WTC11 (cell line): ENCODE data around the gene MYO15B. TPM values are rescaled to one million over a fixed set of nuclear protein-coding genes. Genes with fewer than 3 reads are reported as not detected.

ENCODE experiments used
- ATAC-seq: fragments of 200-7000 bp; cut with Tn5 transposase; 2 replicates; pipeline ENCODE4 v1.10.0; 2021; ENCODE audit warnings: mild to moderate bottlenecking, moderate library complexity
- CTCF ChIA-PET: fragments of 300-600 bp; sonication (Branson Sonifier 250); formaldehyde crosslinking; loops from one replicate; lab custom pipeline; 2021; ENCODE audit warnings: antibody characterized with exemption; lab: Charles Lee
- POLR2A ChIA-PET: fragments of 350-600 bp; sonication (Branson Sonifier 250); formaldehyde crosslinking; loops from one replicate; lab custom pipeline; 2021; ENCODE audit warnings: antibody characterized with exemption; lab: Charles Lee
- DNase-seq: peaks from one replicate; pipeline ENCODE4 v3.0.0; 2021; ENCODE audit warnings: low spot score
- H3K27ac Mint-ChIP-seq: 2 replicates; pipeline ENCODE4 v1.8.0; 2021; ENCODE audit warnings: mixed read lengths
- H3K27me3 Mint-ChIP-seq: 2 replicates; pipeline ENCODE4 v1.8.0; 2021; ENCODE audit warnings: low read depth, mild to moderate bottlenecking, moderate library complexity, mixed read lengths
- H3K36me3 Mint-ChIP-seq: 2 replicates; pipeline ENCODE4 v1.8.0; 2021; ENCODE audit warnings: mixed read lengths
- H3K4me1 Mint-ChIP-seq: 2 replicates; pipeline ENCODE4 v1.8.0; 2022; ENCODE audit warnings: mixed read lengths
- H3K4me3 Mint-ChIP-seq: 2 replicates; pipeline ENCODE4 v1.8.0; 2021; ENCODE audit warnings: mild to moderate bottlenecking, moderate library complexity, mixed read lengths
- H3K9me3 Mint-ChIP-seq: 2 replicates; pipeline ENCODE4 v1.8.0; 2021; ENCODE audit warnings: mixed read lengths
- AFF4 ChIP-seq: sonication (generic); formaldehyde crosslinking; IDR thresholded peaks from 2 replicates; pipeline ENCODE4 v1.8.1; 2023; ENCODE audit warnings: mild to moderate bottlenecking, missing genetic modification reagents, borderline replicate concordance
- ATF1 ChIP-seq: sonication (generic); formaldehyde crosslinking; IDR thresholded peaks from 2 replicates; pipeline ENCODE4 v1.8.1; 2023; ENCODE audit warnings: mild to moderate bottlenecking, moderate library complexity, missing genetic modification reagents
- ATF6 ChIP-seq: sonication (generic); formaldehyde crosslinking; IDR thresholded peaks from 2 replicates; pipeline ENCODE4 v1.8.1; 2023; ENCODE audit warnings: mild to moderate bottlenecking, missing genetic modification reagents
- CBFB ChIP-seq: sonication (generic); formaldehyde crosslinking; IDR thresholded peaks from 2 replicates; pipeline ENCODE4 v1.8.1; 2022; ENCODE audit warnings: mild to moderate bottlenecking, low read depth, missing genetic modification reagents
- E2F1 ChIP-seq: sonication (generic); formaldehyde crosslinking; IDR thresholded peaks from 2 replicates; pipeline ENCODE4 v1.8.0; 2022; ENCODE audit warnings: mild to moderate bottlenecking, missing genetic modification reagents
- ELF4 ChIP-seq: sonication (generic); formaldehyde crosslinking; IDR thresholded peaks from 2 replicates; pipeline ENCODE4 v1.8.1; 2022; ENCODE audit warnings: low read depth, mild to moderate bottlenecking, moderate library complexity, missing genetic modification reagents
- EMX1 ChIP-seq: fragments of 250-450 bp; sonication (Bioruptor Pico); IDR thresholded peaks from 2 replicates; pipeline ENCODE4 v1.8.0; 2021; ENCODE audit warnings: mild to moderate bottlenecking
- FOXP1 ChIP-seq: sonication (generic); formaldehyde crosslinking; IDR thresholded peaks from 2 replicates; pipeline ENCODE4 v1.8.0; 2022; ENCODE audit warnings: missing genetic modification reagents, mild to moderate bottlenecking, moderate library complexity, borderline replicate concordance
- JAZF1 ChIP-seq: fragments of 250-450 bp; sonication (Bioruptor Pico); IDR thresholded peaks from 2 replicates; pipeline ENCODE4 v1.9.0; 2021; ENCODE audit warnings: moderate library complexity, mild to moderate bottlenecking, inconsistent platforms
- MYBL2 ChIP-seq: sonication (generic); formaldehyde crosslinking; IDR thresholded peaks from 2 replicates; pipeline ENCODE4 v1.8.1; 2023; ENCODE audit warnings: mild to moderate bottlenecking, moderate library complexity, missing genetic modification reagents
- NR3C1 ChIP-seq: sonication (generic); formaldehyde crosslinking; conservative IDR thresholded peaks from 2 replicates; pipeline ENCODE4 v1.8.1; 2023; ENCODE audit warnings: low read depth, mild to moderate bottlenecking, missing genetic modification reagents
- PRDM15 ChIP-seq: sonication (generic); formaldehyde crosslinking; IDR thresholded peaks from 2 replicates; pipeline ENCODE4 v1.8.0; 2022; ENCODE audit warnings: missing genetic modification reagents
- TEAD1 ChIP-seq: sonication (generic); formaldehyde crosslinking; IDR thresholded peaks from 2 replicates; pipeline ENCODE4 v1.8.0; 2022; ENCODE audit warnings: mild to moderate bottlenecking, missing genetic modification reagents
- TP53 ChIP-seq: sonication (generic); formaldehyde crosslinking; IDR thresholded peaks from 2 replicates; pipeline ENCODE4 v1.8.1; 2023; ENCODE audit warnings: mild to moderate bottlenecking, missing genetic modification reagents
- USF1 ChIP-seq: sonication (generic); formaldehyde crosslinking; IDR thresholded peaks from 2 replicates; pipeline ENCODE4 v1.8.0; 2022; ENCODE audit warnings: mild to moderate bottlenecking, missing genetic modification reagents
- ZNF121 ChIP-seq: sonication (generic); formaldehyde crosslinking; IDR thresholded peaks from 2 replicates; pipeline ENCODE4 v1.8.0; 2023; ENCODE audit warnings: missing genetic modification reagents
- total RNA-seq: library from RNA; stranded (reverse); gene quantifications from 3 replicates; pipeline ENCODE4 v1.2.3, GENCODE V29; 2021

The MYO15B gene
- total RNA-seq, 1 experiment from 2014 or later, result 35.6 TPM

GRCh38 chr17:75555679-75556153 lies 31.9 kb upstream of the MYO15B start:
- ChIA-PET POLR2A (no interaction called here), CTCF (interaction anchor here (2.3 kb wide), 1 partner anchor 198 kb away, joined by 5 read pairs; no protein-coding TSS in a partner anchor)
- DNase-seq (no peak), ATAC-seq (no peak)
- peaks cover 7% of the 10 kb centered on the region; the same call in 1 of the 2 replicates for H3K36me3 Mint-ChIP-seq
- H3K27ac Mint-ChIP-seq, result no peak overlapping the region
- H3K4me1 Mint-ChIP-seq, result peaks cover 7% of the 10 kb centered on the region
- no peaks in the 10 kb centered on the region for H3K27me3 Mint-ChIP-seq
- TF ChIP-seq CBFB, result no peak
- no peak for TF ChIP-seq USF1 (CRISPR knock-in tag)
- no peak for TF ChIP-seq ATF6
- no peak for TF ChIP-seq TP53 (CRISPR knock-in tag)
- TF ChIP-seq MYBL2 (CRISPR knock-in tag), result no peak
- TF ChIP-seq ELF4 (CRISPR knock-in tag), result no peak
- TF ChIP-seq ZNF121 (CRISPR knock-in tag), result no peak
- no peak for TF ChIP-seq JAZF1 (CRISPR knock-in tag)
- TF ChIP-seq EMX1 (CRISPR knock-in tag), result no peak
- TF ChIP-seq PRDM15 (CRISPR knock-in tag), result no peak
- no peak for TF ChIP-seq AFF4 (CRISPR knock-in tag)
- no peak for TF ChIP-seq E2F1
- TF ChIP-seq FOXP1 (CRISPR knock-in tag), result no peak
- no peak for TF ChIP-seq ATF1 (CRISPR knock-in tag)
- TF ChIP-seq TEAD1 (CRISPR knock-in tag), result no peak
- TF ChIP-seq NR3C1 (CRISPR knock-in tag), result no peak
- H3K4me3 Mint-ChIP-seq, result no peak overlapping the region
- no peaks in the 10 kb centered on the region for H3K9me3 Mint-ChIP-seq
